Measurements from ENCODE around the gene ZNF430.
A peak's percentile ranks its signal among the peaks of the same experiment; 100 is the strongest.

The ZNF430 gene

DNA sequence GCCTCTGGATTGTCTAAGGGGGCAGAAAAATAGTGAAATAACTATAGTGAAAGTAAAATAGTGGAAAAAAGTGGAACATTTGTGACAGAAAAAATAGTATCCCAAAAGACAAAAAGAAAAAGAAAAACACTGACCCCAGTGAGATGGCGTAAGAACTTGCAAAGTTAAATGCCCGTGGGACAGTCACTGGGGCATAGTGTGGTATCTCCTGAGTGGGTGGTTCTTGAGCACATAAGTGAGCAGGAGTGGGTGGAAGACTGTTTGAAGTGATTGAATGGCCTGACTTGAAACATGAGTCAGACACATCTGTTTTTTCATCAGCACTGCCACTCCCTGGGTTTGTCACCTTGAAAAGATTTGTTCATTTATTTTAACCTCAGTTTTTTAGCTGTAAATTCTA lies 2.5 kb downstream of the ZNF430 start:
- Histone ChIP-seq H3K9me3 (ENCODE audit: control insufficient read depth, low read length) (peaks cover 6% of the 10 kb centered on the region), H3K27ac (ENCODE audit: low read length, poor library complexity, severe bottlenecking) (no peak overlapping the region), H2BK15ac (ENCODE audit: low read depth, poor library complexity, severe bottlenecking) (no peak overlapping the region), H3K4me2 (ENCODE audit: low read length, poor library complexity, severe bottlenecking) (no peak overlapping the region), H3K79me1 (replicated peaks; ENCODE audit: low read length, poor library complexity, severe bottlenecking) (peaks cover 13% of the 10 kb centered on the region), H3K14ac (ENCODE audit: low read length in 2 of 2) (no peak overlapping the region), H2BK5ac (ENCODE audit: low read depth, low read length, poor library complexity, severe bottlenecking) (no peak overlapping the region), H4K8ac (ENCODE audit: low read length) (no peak overlapping the region), H2BK12ac (ENCODE audit: low read length in 2 of 2) (no peak overlapping the region), H2AFZ (ENCODE audit: low read depth, low read length) (no peak overlapping the region), H3K4ac (ENCODE audit: low read depth in 1 of 2, low read length in 2 of 2) (no peak overlapping the region), H2AK5ac (ENCODE audit: low read length, severe bottlenecking) (no peak overlapping the region), H3K23ac (ENCODE audit: low read length in 2 of 2) (no peak overlapping the region), H3K4me3 (ENCODE audit: insufficient read depth in 1 of 2, low read depth in 1 of 2, low read length in 2 of 2) (peak overlapping the region in 1 of 2 experiments; percentile 29), H3K4me1 (ENCODE audit: control insufficient read depth, insufficient read depth, low read depth, low read length) (peaks cover 4% of the 10 kb centered on the region), H3K27me3 (ENCODE audit: control insufficient read depth in 1 of 2, insufficient read depth in 1 of 2, low read length in 2 of 2) (no peaks in the 10 kb centered on the region), H3K36me3 (ENCODE audit: control insufficient read depth in 1 of 2, insufficient read depth in 2 of 2, low read depth in 1 of 2, low read length in 2 of 2) (peaks cover 16 to 33% of the 10 kb centered on the region in 2 experiments), H3K18ac (ENCODE audit: low read depth in 1 of 2, low read length in 2 of 2) (no peak overlapping the region), H3K9ac (ENCODE audit: low read length) (peak overlapping the region; percentile 97), H4K91ac (ENCODE audit: low read length) (no peak overlapping the region), H2BK120ac (ENCODE audit: low read depth, low read length) (no peak overlapping the region)
- 83% methylated on average over 2 of the region's 2 CpGs for WGBS
- DNase-seq = peak; percentile 48

DNA sequence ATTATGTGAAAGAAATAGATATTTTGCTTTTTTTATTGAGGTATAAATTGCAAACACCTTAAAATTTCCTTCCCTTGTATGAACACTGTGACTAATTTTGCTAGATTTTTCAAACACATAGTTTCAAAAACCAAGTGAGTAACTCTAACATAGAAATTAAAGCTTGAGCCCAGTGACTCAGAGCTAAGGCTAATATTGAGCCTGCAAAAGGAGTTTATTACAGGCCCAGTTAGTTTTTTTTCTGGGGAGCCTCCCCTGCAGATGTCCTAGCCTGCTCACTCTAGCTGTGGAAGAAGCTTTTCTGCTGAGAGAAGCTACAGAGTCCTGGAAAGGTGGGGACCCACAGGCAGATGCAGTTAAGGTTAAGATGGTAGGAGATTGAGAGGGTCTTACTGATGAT lies 3.4 kb downstream of the ZNF430 start:
- Histone ChIP-seq H3K14ac (ENCODE audit: low read length in 2 of 2) (no peak overlapping the region), H3K18ac (ENCODE audit: low read depth in 1 of 2, low read length in 2 of 2) (no peak overlapping the region), H3K27ac (ENCODE audit: low read length, poor library complexity, severe bottlenecking) (no peak overlapping the region), H4K8ac (ENCODE audit: low read length) (no peak overlapping the region), H3K9ac (ENCODE audit: low read length) (peak overlapping the region; percentile 97), H2BK15ac (ENCODE audit: low read depth, poor library complexity, severe bottlenecking) (no peak overlapping the region), H2BK120ac (ENCODE audit: low read depth, low read length) (no peak overlapping the region), H3K4me2 (ENCODE audit: low read length, poor library complexity, severe bottlenecking) (no peak overlapping the region), H2BK12ac (ENCODE audit: low read length in 2 of 2) (no peak overlapping the region), H3K4ac (ENCODE audit: low read depth in 1 of 2, low read length in 2 of 2) (no peak overlapping the region), H4K91ac (ENCODE audit: low read length) (no peak overlapping the region), H3K36me3 (ENCODE audit: control insufficient read depth in 1 of 2, insufficient read depth in 2 of 2, low read depth in 1 of 2, low read length in 2 of 2) (peaks cover 16 to 40% of the 10 kb centered on the region in 2 experiments), H3K79me1 (replicated peaks; ENCODE audit: low read length, poor library complexity, severe bottlenecking) (peaks cover 15% of the 10 kb centered on the region), H3K9me3 (ENCODE audit: control insufficient read depth, low read length) (peaks cover 8% of the 10 kb centered on the region), H3K27me3 (ENCODE audit: control insufficient read depth in 1 of 2, insufficient read depth in 1 of 2, low read length in 2 of 2) (no peaks in the 10 kb centered on the region), H3K23ac (ENCODE audit: low read length in 2 of 2) (no peak overlapping the region), H2AFZ (ENCODE audit: low read depth, low read length) (no peak overlapping the region), H3K4me3 (ENCODE audit: insufficient read depth in 1 of 2, low read depth in 1 of 2, low read length in 2 of 2) (no peak overlapping the region), H2BK5ac (ENCODE audit: low read depth, low read length, poor library complexity, severe bottlenecking) (no peak overlapping the region), H3K4me1 (ENCODE audit: control insufficient read depth, insufficient read depth, low read depth, low read length) (peaks cover 4% of the 10 kb centered on the region), H2AK5ac (ENCODE audit: low read length, severe bottlenecking) (no peak overlapping the region)
- DNase-seq = no peak

DNA sequence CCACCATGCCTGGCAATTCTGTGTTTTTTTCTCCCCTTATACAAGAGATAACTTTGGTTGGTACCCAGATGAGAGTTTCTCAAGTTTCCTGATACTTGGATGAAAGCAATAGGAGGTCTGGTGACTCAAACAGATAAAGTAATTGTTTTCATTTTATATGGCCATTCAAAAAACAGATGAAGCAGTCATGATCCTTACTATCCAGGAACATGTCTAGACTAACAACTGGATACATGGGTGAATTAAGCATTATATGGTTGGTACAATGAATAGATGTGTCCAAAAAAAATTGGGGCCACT lies 8.5 kb downstream of the ZNF430 start:
- H2AK5ac ChIP-seq (ENCODE audit: low read length, severe bottlenecking) = no peak overlapping the region
- H3K27me3 ChIP-seq (ENCODE audit: control insufficient read depth in 1 of 2, insufficient read depth in 1 of 2, low read length in 2 of 2) = no peaks in the 10 kb centered on the region
- no peak overlapping the region for H3K27ac ChIP-seq (ENCODE audit: low read length, poor library complexity, severe bottlenecking)
- DNase-seq = no peak
- no peak overlapping the region for H3K4me2 ChIP-seq (ENCODE audit: low read length, poor library complexity, severe bottlenecking)
- no peak overlapping the region for H2BK120ac ChIP-seq (ENCODE audit: low read depth, low read length)
- H3K23ac ChIP-seq (ENCODE audit: low read length in 2 of 2) = no peak overlapping the region
- H3K14ac ChIP-seq (ENCODE audit: low read length in 2 of 2) = no peak overlapping the region
- H3K18ac ChIP-seq (ENCODE audit: low read depth in 1 of 2, low read length in 2 of 2) = no peak overlapping the region
- no peak overlapping the region for H3K4ac ChIP-seq (ENCODE audit: low read depth in 1 of 2, low read length in 2 of 2)
- peaks cover 19% of the 10 kb centered on the region for H3K79me1 ChIP-seq (replicated peaks; ENCODE audit: low read length, poor library complexity, severe bottlenecking)
- H4K8ac ChIP-seq (ENCODE audit: low read length) = no peak overlapping the region
- H2AFZ ChIP-seq (ENCODE audit: low read depth, low read length) = no peak overlapping the region
- no peak overlapping the region for H2BK5ac ChIP-seq (ENCODE audit: low read depth, low read length, poor library complexity, severe bottlenecking)
- H2BK12ac ChIP-seq (ENCODE audit: low read length in 2 of 2) = no peak overlapping the region
- H3K4me1 ChIP-seq (ENCODE audit: control insufficient read depth, insufficient read depth, low read depth, low read length) = no peaks in the 10 kb centered on the region
- no peak overlapping the region for H4K91ac ChIP-seq (ENCODE audit: low read length)
- H2BK15ac ChIP-seq (ENCODE audit: low read depth, poor library complexity, severe bottlenecking) = no peak overlapping the region
- H3K9me3 ChIP-seq (ENCODE audit: control insufficient read depth, low read length) = peaks cover 33% of the 10 kb centered on the region
- H3K36me3 ChIP-seq (ENCODE audit: control insufficient read depth in 1 of 2, insufficient read depth in 2 of 2, low read depth in 1 of 2, low read length in 2 of 2) = peaks cover 24 to 83% of the 10 kb centered on the region in 2 experiments
- H3K9ac ChIP-seq (ENCODE audit: low read length) = no peak overlapping the region
- no peak overlapping the region for H3K4me3 ChIP-seq (ENCODE audit: insufficient read depth in 1 of 2, low read depth in 1 of 2, low read length in 2 of 2)

DNA sequence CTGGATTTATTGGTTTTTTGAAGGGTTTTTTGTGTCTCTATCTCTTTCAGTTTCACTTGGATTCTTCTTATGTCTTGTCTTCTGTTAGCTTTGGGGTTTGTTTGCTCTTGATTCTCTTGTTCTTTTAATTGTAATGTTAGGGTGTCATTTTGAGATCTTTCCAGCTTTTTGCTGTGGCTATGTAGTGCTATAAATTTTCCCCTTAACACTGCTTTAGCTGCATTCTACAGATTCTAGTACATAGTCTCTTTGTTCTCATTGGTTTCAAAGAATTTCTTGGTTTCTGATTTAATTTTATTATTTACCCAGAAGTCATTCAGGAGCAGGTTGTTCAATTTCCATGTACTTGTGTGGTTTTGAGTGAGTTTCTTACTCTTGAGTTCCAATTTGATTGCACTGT lies 24.6 kb downstream of the ZNF430 start:
- Histone ChIP-seq H3K4me2 (ENCODE audit: low read length, poor library complexity, severe bottlenecking) (no peak overlapping the region), H3K4me1 (ENCODE audit: control insufficient read depth, insufficient read depth, low read depth, low read length) (no peaks in the 10 kb centered on the region), H3K4ac (ENCODE audit: low read depth in 1 of 2, low read length in 2 of 2) (no peak overlapping the region), H4K8ac (ENCODE audit: low read length) (no peak overlapping the region), H2AFZ (ENCODE audit: low read depth, low read length) (no peak overlapping the region), H3K4me3 (ENCODE audit: insufficient read depth in 1 of 2, low read depth in 1 of 2, low read length in 2 of 2) (no peak overlapping the region), H2BK5ac (ENCODE audit: low read depth, low read length, poor library complexity, severe bottlenecking) (no peak overlapping the region), H3K9ac (ENCODE audit: low read length) (no peak overlapping the region), H2BK15ac (ENCODE audit: low read depth, poor library complexity, severe bottlenecking) (no peak overlapping the region), H3K14ac (ENCODE audit: low read length in 2 of 2) (no peak overlapping the region), H3K36me3 (ENCODE audit: control insufficient read depth in 1 of 2, insufficient read depth in 2 of 2, low read depth in 1 of 2, low read length in 2 of 2) (peaks cover 17 to 84% of the 10 kb centered on the region in 2 experiments), H3K27me3 (ENCODE audit: control insufficient read depth in 1 of 2, insufficient read depth in 1 of 2, low read length in 2 of 2) (no peaks in the 10 kb centered on the region), H3K27ac (ENCODE audit: low read length, poor library complexity, severe bottlenecking) (no peak overlapping the region), H3K18ac (ENCODE audit: low read depth in 1 of 2, low read length in 2 of 2) (no peak overlapping the region), H2BK12ac (ENCODE audit: low read length in 2 of 2) (no peak overlapping the region), H4K91ac (ENCODE audit: low read length) (no peak overlapping the region), H3K9me3 (ENCODE audit: control insufficient read depth, low read length) (peaks cover 82% of the 10 kb centered on the region), H2AK5ac (ENCODE audit: low read length, severe bottlenecking) (no peak overlapping the region), H3K79me1 (replicated peaks; ENCODE audit: low read length, poor library complexity, severe bottlenecking) (peaks cover 15% of the 10 kb centered on the region), H2BK120ac (ENCODE audit: low read depth, low read length) (no peak overlapping the region), H3K23ac (ENCODE audit: low read length in 2 of 2) (no peak overlapping the region)
- DNase-seq = no peak

Measured in mesenchymal stem cell (in vitro differentiated cells and primary cell).